H4 (cell line): ENCODE results near the gene SERF1A. TPM values are rescaled to one million over a fixed set of nuclear protein-coding genes. Genes with fewer than 3 reads are reported as not detected.
"Not testable (repeated sequence)": the region's sequence is repeated elsewhere in the genome, so short reads cannot be mapped to it uniquely, and the experiment has no call there.

Experiments
- DNase-seq: peaks from one replicate; pipeline ENCODE4 v3.0.0-alpha.2; 2015; ENCODE audit warnings: low spot score
- total RNA-seq: library from RNA; depleted of rRNA; stranded (reverse); fragments of >200 nt; shearing (Covaris generic); gene quantifications from 2 replicates; pipeline ENCODE4 v1.2.3, GENCODE V29; 2014; rRNA removed

The SERF1A gene
- total RNA-seq = 3.4 and 3.5 TPM in 2 replicates

GRCh38 chr5:70900533-70901271 is at the start of gene SERF1A:
Gene SERF1A (plus strand): TSS chr5:70900669. CDS start chr5:70900870, 201 bp downstream.
- not testable (repeated sequence) for DNase-seq

- not testable (repeated sequence) for DNase-seq
These were observed 33.7 kb upstream of the SERF1A start for GRCh38 chr5:70866778-70867177.

DNA sequence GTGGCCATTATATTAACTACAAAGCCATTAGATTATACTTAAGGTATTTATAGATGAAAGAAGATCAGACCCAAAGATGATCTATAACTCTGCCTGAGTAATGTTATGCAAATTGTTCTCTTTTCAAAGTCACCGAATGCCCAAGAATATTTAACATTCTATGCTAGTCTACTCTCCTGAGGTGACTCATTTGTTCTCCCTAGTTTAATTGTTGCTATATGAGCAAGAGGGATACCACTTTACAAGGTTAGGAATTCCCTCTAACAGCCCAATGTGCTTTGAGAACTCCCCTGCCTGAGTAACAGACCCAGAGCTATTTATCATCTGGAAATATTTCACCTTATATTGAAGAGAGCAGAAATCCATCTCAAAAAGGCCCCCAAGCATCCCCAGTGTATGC is 29.8 kb upstream of the SERF1A start:
- not testable (repeated sequence) for DNase-seq

- DNase-seq = not testable (repeated sequence)
These were observed 4.4 kb upstream of the SERF1A start for GRCh38 chr5:70896076-70896475.

DNA sequence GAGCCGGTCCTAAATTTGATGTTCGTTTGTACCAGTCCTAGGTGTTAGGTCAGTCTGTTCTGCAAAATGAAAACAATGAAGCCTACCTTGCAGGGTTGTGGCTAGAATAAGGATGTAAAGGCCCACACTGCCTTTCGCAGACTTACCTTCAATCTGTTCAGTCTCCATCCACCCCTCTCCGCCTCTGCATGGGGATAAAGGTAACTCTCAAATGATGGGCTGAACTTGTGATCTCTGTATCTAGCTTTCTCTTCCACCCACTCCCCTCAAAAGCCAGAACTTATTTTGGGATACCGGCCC is 753 bp downstream of the SERF1A start:
- not testable (repeated sequence) for DNase-seq

DNA sequence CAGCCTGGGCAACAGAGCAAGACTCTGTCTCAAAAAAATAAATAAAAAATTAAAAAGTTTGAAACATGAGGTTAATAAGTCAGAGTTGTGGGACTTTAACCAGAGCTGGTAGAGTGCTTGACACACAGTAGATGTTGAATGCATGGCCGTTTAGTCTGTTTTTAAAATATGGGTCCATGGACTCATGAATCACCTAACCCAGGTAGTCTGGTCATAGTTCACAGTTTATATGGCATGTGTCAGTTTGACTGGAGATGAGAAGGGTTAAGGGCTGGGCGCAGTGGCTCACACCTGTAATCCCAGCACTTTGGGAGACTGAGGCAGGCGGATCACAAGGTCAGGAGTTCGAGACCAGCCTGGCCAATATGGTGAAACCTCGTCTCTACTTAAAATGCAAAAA is 6.2 kb downstream of the SERF1A start:
- DNase-seq = not testable (repeated sequence)

DNA sequence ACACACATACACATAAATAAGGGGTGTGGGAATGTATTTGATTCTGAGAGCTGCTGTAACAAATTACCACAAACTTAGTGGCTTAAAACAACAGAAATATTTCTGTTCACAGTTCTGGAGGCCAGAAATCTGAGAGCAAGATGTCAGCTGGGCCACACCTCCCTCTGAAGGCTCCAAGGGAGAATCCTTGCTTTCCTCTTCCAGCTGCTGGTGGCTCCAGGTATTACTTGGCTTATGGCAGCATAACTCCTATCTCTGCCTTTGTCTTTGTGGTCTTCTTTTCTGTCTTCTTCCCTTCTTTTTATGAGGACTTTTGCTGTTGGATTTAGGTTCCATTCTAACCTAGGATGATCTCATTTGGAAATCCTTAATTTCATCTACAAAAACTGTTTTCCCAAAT is 16.4 kb downstream of the SERF1A start:
- DNase-seq = not testable (repeated sequence)

DNA sequence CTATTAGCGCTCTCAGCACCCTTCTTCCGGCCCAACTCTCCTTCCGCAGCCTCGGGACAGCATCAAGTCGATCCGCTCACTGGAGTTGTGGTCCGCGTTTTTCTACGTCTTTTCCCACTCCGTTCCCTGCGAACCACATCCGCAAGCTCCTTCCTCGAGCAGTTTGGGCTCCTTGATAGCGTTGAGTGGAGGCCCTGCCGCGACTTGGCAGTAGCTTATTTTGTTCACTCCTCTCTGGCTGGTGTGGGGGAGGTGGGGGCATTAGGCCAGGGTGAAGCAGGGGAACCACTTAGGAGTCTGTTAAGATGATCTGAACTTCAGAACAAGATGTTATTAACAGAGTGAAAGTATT is 24.7 kb downstream of the SERF1A start:
- not testable (repeated sequence) for DNase-seq

DNA sequence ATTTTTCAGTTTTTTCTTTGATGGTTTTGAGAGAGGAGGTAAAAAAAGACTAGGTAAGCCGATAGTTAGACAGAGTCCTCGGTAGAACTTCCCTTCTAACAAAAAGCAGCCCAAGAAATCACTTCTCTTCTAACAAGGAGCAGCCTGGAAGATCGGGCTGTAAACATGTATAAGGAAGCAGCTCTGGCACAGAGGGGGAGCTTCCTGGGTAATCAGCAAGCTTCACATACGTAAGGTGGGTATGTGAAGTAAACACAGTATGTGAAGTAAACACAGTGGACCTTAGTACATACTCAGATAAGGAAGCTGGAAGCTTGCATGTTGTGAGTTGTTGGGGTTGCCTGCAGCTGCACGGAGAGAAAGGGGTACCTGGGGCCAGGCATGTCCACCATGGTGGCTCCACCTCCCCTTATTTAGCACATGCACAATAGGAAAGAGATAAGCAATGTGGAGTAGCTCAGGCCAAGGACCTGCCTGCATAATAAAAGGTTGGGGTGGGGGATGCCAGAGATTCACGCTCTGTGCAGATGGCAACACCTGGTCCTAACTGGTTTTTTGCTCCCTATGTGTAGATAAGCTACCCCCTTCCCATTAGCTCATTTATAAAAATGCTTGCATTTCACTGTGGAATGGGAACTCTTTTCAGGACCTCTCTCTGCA is 31.4 kb downstream of the SERF1A start:
- not testable (repeated sequence) for DNase-seq

- DNase-seq = not testable (repeated sequence)
These were observed 32.1 kb downstream of the SERF1A start for GRCh38 chr5:70932560-70932959.

DNA sequence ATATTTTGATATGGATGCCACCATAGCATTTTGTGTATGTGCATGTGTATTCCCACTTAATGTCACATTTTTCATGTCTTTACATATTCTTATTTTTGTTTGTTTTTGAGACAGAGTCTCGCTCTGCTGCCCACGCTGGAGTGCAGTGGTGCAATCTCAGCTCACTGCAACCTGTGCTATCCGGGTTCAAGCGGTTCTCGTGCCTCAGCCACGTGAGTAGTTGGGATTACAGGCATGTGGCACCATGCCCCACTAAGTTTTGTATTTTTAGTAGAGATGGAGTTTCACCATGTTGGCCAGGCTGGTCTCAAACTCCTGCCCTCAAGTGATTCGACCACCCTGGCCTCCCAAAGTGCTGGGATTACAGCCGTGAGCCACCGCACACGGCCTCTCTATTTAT is 52.6 kb downstream of the SERF1A start:
- DNase-seq = not testable (repeated sequence)

Other genes with a start within 250 kb of the SERF1A start
- 34.9 and 36.7 TPM in 2 replicates for gene SMN1, start 24.4 kb downstream of the SERF1A start, total RNA-seq
- gene NAIP, start 124.7 kb downstream of the SERF1A start, total RNA-seq = 0.49 and 0.60 TPM in 2 replicates
- 29.2 and 30.4 TPM in 2 replicates for gene GTF2H2, start 167.0 kb downstream of the SERF1A start, total RNA-seq